HG03520 (cell line): ENCODE data around the gene TJAP1.
"Not testable (repeated sequence)": the region's sequence is repeated elsewhere in the genome, so short reads cannot be mapped to it uniquely, and the experiment has no call there.

Source experiments
- ATAC-seq: cut with Tn5 transposase; IDR thresholded peaks from one replicate; pipeline ENCODE4 v1.9.1; 2021; ENCODE audit warnings: mild to moderate bottlenecking, moderate library complexity; ENCODE audit not compliant: unreplicated experiment

Gene TJAP1

GRCh38 chr6:43476746-43477145, 624 bp upstream of the TJAP1 start:
- no peak for ATAC-seq

DNA sequence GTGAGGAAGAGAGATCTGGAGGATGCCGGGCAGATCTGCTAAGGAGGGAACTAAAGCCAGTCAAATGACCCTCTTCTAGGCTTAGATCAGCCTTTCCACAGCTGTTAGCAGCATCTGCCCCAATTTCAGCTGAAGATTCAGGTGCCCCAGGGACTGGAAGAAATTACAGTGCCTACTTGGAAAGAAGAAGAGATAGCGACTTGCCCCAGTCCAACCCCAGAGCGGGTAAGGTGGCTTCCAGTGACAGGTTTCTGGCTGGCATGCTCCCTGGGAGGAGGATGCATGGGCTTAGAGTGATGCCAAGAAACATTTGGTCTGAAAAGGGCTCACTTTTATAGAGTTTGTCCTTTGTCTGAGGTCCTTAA, 620 bp downstream of the TJAP1 start:
- ATAC-seq, result peak; percentile 13

GRCh38 chr6:43481075-43481474, 3.7 kb downstream of the TJAP1 start:
- no peak for ATAC-seq

DNA sequence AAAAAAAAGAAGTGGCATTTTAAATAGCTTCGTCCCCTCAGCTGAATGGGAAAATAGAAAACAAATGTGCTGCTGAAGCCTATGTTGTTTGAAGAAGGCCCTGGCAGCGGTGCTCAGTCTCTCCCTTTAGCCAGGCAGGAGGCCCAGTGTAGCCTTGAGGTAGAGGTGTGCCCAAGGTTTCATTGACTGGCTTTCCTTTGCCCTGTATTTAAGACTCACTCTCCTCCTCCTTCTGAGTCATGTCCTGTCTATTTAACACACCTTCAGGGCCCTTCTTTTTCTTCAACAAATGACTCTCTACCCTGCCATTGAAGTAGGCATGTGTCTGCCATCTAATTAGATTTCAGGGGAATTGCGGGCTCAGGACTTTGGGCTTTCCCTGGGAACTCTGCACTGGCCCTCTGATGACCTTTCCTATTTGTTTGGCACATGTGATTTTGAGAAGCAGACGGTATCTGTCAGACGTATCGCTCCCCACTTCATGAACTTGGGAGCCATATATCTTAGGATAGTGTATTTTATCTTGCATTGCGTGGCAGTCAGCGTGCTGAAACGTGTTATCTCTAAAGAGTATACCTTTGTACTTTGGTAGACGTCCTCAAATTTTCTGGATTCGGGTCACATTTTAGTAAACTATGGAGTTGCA, 4.3 kb downstream of the TJAP1 start:
- ATAC-seq, result no peak

GRCh38 chr6:43488667-43489276, 11.4 kb downstream of the TJAP1 start:
- ATAC-seq, result no peak

- no peak for ATAC-seq
These were observed 12.1 kb downstream of the TJAP1 start for GRCh38 chr6:43489277-43490072.

- no peak for ATAC-seq
These were observed 13.2 kb downstream of the TJAP1 start for GRCh38 chr6:43490523-43490939.

DNA sequence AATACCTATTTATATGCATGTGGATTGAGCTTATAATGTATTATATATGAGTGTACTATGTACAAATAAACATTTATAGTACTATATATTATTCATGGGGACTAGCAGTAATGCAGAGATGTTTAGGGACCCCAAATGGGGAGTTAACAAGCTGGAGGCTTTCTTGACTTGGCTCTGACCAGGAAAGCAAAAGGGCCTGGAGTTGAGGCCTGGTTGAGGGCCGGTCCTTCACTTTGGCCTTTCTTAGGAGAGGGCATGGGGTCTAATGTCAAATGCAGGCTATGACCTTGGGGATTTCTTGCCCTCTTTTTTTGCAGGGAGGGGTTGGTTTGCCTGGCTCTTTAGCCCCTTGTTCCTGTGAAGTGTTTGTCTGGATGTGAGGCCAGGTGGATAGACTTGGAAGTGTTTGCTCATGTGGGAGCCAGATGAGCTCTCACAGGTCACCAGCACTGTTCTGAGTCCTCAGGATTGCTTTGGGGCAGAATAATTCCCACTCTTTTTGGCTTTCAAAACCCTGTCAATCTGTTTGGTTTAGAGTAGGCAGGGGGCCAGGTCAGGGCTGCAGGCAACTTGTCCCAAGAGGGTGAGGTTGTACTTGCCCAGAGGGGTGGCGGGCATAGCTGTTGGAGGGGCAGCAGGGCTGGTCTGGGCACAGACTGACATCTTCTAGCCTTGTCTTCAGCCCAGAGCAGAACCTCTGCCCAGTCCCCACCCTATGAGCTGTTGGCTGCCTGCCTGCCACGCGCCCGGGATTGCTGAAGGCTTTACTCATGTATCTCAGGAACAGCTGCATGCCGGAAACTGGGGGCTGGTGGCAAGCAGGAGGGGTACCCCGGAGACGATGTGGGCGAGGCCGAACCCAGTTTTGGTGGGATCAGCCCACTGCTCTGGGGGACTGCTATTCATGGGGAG, 14.6 kb downstream of the TJAP1 start:
- no peak for ATAC-seq

- no peak for ATAC-seq
These were observed 15.3 kb downstream of the TJAP1 start for GRCh38 chr6:43492673-43493072.

DNA sequence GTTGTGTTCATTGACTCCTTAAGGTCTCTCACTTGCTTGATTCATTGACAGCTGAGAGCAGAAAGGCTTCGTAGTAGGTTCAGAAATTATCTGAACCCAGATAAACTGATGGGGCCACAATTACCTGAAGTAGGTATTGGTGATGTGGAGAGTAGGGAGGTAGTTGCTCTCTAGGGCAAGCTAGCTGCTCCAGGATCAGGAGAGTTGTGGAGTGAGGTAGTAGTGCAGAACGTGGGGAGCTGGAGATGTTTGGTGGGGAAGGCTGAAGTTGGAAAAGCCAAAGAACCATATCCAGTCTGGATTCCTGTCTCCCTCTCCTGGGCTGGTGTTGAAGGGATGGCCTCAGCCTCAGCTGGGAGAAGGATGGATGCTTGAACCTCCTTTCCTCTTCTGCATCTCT, 15.9 kb downstream of the TJAP1 start:
- ATAC-seq, result no peak

DNA sequence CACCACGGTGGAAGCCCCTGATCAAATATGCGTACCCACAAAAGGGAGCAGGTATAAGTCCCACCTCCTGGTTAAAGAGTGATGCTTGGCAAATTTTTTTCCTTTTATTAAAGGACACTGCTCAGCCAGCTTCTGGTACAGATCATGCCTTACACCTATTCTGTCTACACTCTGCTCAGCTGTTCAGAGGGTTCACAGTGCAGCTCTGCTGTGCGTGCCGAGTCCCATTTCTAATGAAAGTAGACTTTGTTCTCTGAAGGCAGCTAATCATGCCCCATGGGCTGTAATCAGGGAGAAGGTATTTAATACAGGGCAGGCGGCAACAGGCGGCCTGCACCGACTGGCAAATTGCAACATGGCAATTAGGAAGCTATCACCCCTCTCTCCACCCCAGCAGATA, 16.5 kb downstream of the TJAP1 start:
- ATAC-seq, result no peak

- no peak for ATAC-seq
These were observed 17.0 kb downstream of the TJAP1 start for GRCh38 chr6:43494321-43494720.

GRCh38 chr6:43494766-43495165, 17.4 kb downstream of the TJAP1 start:
- no peak for ATAC-seq

DNA sequence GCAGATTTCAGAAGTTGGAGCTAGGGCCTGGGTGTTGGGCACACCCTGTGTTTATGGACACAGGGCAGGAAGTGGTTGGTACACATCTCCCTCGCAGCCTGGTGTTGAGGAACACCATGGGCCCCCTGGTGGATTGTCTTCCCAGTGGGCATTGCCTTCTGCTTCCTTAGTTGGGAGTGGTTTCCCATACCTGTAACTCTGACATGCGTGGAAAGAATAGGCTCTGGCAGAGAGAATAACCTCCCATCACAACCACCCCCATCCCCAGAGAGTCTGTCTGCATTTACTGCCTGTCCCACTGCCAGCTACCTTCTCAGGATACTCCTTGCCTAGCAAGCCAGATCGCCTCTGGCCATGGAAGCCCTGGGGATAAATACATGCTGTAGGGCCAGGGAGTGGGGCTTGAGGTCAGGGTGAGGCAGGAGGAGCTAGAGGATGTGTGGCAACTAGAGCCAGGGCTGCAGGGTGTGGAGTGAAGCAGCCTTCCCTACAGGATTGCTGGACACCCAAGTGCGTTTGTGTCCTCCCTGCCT, 18.1 kb downstream of the TJAP1 start:
- no peak for ATAC-seq

DNA sequence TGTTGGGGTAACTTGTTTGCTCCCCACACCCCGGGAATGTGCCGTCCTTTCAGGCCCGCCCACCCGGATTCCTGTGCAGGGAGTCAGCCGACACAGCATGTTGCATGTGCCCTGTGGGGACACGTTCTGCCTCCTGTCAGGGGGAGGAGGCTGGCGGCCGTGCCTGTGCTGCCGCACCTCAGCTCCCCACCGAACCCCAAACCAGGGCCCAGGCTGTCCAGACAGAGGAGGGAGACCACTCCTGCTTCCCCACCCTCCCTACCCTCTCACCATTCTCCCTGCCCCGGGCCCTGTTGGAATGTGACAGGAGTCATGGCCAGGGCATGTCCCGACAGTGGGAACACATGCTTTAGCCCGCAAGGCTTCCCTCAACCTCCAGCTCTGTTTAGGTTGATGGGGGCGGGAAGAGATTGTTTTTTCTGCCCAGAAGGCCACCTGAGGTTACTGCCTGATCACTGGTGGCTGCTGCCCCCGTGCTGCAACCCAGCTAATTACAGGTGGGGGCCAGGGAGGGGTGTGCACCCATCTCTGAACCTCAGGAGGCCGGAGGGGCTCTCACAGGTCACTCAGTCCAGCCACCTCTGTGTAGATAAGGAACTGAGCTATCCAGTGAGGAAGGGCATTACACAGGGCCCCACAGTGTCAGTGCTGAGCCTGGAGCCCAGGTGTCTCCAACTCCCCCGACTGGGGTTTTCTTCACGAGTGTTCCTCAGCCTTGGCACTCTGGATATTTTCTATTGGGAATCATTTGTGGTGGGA, 19.2 kb downstream of the TJAP1 start:
- no peak for ATAC-seq

DNA sequence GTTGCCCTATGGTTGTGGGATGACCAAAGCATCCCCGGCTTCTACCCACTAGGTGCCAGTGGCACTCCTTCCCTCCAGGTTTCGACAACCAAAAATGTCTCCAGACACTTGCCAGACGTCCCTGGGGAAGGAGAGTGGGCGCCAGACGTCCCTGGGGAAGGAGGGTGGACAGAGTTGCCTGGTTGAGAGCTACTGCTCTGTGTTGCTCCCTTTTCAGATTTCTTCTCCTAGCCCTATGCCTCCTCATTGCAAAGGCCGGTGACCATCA, 19.7 kb downstream of the TJAP1 start:
- no peak for ATAC-seq

DNA sequence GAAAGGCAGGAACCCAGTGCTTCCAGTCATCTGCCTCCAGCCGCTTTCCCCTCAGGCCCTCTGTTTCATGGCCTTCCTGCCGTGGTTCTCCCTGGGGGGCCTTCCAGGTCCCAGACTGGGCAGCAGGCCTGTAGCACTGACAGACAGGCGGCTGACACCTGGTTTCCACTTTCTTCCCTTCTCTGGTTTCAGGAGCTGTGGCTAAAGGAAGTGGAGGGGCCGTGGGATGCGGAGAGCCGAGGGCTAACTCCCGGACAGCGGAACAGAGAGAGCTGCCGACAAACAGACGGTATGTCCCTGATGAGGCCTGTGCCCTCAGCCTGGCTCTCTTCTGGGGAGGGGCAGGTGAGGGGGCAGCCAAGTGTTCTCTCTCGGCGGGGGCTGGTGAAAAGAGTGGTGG, 20.3 kb downstream of the TJAP1 start:
- ATAC-seq, result no peak

DNA sequence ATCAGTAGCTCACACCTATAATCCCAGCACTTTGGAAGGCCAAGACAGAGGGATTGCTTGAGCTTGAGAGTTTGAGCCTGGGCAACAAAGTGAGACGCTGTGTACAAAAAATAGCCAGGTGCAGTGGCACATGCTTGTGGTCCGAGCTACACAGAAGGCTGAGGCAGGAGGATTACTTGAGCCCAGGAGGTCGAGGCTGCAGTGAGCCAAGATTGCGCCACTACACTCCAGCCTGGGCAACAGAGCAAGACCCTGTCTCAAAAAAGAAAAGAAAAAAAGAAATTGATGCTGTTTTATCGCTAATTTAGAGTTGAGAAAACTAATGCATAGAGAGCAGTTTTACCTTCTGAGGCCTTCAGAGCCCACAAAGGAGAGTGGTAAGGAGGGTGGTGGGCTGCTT, 20.9 kb downstream of the TJAP1 start:
- ATAC-seq, result not testable (repeated sequence)

- no peak for ATAC-seq
These were observed 21.9 kb downstream of the TJAP1 start for GRCh38 chr6:43499028-43499815.

- no peak for ATAC-seq
These were observed 23.6 kb downstream of the TJAP1 start for GRCh38 chr6:43500921-43501320.
